ENCODE results near the gene ASB8.
"Not testable (repeated sequence)": the region's sequence is repeated elsewhere in the genome, so short reads cannot be mapped to it uniquely, and the experiment has no call there.

Gene ASB8

DNA sequence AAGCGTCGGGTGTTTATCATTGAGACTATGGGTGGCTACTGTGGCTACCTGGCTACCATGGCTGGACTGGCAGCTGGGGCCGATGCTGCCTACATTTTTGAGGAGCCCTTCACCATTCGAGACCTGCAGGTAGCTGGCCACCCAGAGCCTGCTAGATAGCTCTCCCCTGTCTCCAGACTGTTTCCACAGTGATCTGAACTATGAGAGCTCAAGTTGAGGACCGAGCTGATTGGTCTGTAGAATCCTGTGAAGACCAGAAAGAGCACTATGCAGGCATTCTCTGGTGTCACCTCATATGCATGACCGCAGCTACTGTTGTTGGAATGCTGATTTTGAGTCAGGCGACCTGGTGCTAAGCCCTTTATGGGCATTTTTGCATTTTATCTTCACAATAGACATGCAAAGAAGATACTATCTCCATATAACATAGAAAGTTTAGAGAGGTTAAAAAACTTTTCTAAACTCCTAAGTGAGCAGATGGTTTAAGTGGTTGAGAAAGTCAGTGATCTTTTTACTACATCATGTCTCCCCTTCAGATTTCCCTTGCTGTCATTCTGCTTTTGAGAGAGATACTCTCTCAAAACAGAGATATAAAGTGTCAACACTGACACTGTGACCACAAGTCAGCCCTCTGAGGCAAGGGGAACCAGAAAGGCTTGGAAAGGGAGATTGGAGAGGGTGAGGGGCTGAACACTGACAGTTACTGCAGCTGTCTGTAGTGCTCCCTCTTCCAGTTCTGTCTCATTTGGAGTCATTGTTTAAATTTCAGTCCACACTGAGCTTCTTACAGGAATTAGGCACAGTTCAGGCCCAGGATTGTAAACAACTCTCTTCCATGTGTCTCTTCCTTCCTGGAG, 14.3 kb downstream of the ASB8 start:
- DNase-seq (ENCODE audit: low read depth in 2 of 2): no peak

DNA sequence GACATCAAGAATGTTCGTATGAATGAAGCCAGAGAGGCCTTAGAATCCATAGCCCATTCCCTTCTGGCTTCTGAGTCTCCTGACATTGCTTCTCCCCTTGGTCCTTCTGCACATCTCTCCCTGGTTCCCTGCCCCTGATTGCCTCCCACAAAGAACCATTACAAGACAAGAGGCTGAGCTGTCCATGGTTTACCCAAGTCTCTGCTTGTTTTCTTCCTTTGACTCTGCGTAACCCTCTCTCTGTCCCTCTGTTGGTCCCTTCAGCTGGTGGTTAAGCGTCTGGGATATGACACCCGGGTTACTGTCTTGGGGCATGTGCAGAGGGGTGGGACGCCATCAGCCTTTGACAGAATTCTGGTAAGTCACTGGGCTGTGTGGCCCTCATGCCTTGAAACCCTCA, 22.3 kb downstream of the ASB8 start:
- no peak for DNase-seq (ENCODE audit: low read depth in 2 of 2)

- no peak for DNase-seq (ENCODE audit: low read depth in 2 of 2)
Observed at GRCh38 chr12:48132826-48133225, 24.5 kb downstream of the ASB8 start.

DNA sequence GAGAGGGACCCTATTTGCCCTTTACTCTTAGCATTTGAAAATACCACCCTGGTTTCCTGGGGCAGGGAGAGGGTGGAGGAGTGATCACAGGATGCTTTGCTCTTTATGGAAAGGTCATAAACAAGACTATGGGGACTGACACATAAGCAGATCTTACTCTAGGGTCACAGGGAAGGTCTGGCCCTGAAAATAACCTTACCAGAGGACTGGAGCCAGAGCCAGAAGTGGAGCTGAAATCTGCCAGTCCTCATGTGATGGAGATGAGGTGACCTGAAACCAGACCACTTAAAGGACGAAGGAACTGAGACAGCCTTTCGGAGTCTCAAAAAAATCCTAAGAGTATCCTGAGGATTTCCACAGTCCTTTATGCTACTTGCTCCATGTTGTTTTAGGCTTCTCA, 25.8 kb downstream of the ASB8 start:
- no peak for DNase-seq (ENCODE audit: low read depth in 2 of 2)

DNA sequence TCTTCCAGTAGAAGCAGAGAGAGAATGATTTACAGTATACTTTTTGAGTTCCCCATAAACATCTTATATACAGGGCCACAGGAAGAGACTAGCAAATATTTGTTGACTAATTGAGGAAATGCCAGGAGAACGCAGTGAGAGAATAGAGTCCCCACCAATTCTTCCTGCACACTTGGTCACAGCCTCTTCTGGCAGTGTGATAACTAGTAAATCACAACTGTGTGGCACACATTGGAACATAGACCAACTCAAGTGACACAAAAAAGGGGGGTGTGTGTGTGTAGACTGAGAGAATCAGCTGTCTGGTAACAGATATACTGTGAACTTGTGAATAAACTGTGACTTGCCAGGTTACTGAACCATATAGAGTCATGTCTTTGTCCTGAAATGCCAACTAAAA, 27.9 kb downstream of the ASB8 start:
- no peak for DNase-seq (ENCODE audit: low read depth in 2 of 2)

GRCh38 chr12:48128800-48129199, 28.5 kb downstream of the ASB8 start:
- no peak for DNase-seq (ENCODE audit: low read depth in 2 of 2)

- DNase-seq (ENCODE audit: low read depth in 2 of 2): no peak
Observed at GRCh38 chr12:48126953-48127630, 30.2 kb downstream of the ASB8 start.

DNA sequence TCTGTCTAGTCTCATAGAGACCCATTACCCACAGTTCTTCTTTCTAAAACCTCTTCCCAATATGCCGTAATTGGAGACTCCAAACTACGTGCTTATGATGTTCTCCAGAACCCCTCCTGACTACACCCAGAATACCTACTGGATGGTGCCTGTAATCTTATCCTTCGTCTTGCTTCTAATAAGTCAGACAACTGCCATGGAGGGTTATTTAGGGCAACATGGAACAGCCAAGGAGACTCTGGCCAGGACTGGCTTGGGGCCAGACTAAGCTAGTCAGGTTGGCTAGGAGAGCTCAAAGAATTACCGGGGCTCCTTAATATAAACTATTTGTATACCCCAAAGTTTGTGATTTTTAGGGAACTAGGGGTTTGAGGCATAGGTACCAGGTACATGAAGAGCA, 31.3 kb downstream of the ASB8 start:
- no peak for DNase-seq (ENCODE audit: low read depth in 2 of 2)

GRCh38 chr12:48125542-48125941, 31.8 kb downstream of the ASB8 start:
- not testable (repeated sequence) for DNase-seq (ENCODE audit: low read depth in 2 of 2)

GRCh38 chr12:48123169-48123568, 34.1 kb downstream of the ASB8 start:
- no peak for DNase-seq (ENCODE audit: low read depth in 2 of 2)

- DNase-seq (ENCODE audit: low read depth in 2 of 2): no peak
Observed at GRCh38 chr12:48122065-48122834, 35.1 kb downstream of the ASB8 start.

DNA sequence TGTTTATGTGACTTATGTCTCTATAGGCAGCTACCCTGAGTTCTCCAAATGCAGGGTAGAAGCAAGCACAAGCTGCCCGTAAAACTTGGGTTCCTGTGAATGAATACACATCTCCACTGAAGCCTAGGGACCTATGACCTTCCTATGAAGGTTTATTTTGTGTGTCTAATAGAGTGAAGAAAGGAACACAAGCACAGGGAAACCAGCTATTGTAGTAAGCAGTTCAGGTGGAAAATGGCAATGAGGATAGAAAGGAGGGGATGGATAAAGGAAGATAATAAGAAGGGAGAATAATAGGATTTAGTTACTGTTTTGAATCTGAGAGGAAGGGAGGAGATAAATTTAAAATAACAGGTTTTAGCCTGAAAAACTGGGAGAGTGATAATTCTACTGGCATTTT, 35.8 kb downstream of the ASB8 start:
- no peak for DNase-seq (ENCODE audit: low read depth in 2 of 2)

GRCh38 chr12:48119834-48120195, 37.5 kb downstream of the ASB8 start:
- DNase-seq (ENCODE audit: low read depth in 2 of 2): no peak

DNA sequence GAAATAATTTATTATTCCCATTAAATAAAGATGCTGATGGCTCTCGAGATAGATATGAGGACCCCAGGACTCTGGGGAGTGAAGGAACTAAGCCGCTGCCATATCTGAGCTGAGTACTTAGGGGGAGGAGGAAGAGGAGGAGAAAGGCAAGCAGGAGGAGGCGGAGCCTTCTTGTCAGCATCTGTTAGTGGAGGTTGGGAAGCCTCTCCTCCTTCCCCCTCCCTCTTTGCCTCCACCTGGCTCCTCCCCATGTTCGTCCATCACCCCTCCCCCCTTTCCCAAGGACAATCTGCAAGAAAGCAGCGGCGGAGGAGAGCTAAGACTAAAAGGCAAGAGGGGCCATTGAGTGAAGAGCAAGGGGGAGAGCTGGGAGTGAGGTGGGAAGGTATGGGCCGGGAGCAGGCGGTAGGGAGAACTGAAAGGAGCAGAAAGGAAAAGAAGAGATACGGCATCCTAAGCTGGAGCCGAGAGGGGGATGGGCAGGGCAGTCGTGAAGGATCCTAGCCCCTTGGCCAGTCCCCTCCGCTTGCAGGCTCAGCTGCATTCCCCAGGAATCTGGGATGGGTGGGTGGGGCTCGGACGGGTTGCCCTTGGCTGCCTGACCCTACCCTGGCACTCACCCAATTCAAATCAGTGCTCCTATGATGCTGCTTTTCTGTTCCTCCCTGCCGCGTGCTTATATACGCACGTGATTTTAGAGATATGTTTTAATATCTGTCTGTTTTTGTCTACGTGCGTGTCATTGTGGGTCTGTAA, 38.1 kb downstream of the ASB8 start, which contains the start of gene PFKM:
TSS of gene PFKM (plus strand) at position 287 of the 756 bp plus-strand sequence. CDS start 3,411 bp downstream, outside the sequence.
- DNase-seq (ENCODE audit: low read depth in 2 of 2): peak; percentile 45 to 56

GRCh38 chr12:48118284-48118871, 38.9 kb downstream of the ASB8 start:
- DNase-seq (ENCODE audit: low read depth in 2 of 2): no peak

DNA sequence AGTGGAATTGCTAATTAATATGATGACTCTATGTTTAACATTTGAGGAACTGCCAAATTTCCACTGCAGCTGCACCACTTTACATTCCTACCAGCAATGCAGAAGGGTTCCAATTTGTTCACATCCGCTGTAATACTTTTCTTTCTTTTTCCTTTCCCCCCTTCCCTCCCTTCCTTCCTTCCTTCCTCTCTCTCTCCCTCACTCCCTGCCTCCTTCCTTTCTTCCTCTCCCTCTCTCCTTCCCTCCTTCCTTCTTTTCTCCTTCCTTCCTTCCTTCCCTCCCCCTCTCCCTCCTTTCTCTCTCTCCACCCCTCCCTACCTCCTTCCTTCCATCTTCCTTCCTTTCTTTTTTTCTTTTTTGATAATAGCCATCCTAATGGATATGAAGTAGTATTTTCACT, 41.4 kb downstream of the ASB8 start:
- DNase-seq (ENCODE audit: low read depth in 2 of 2): no peak

GRCh38 chr12:48111312-48111693, 46.0 kb downstream of the ASB8 start:
- DNase-seq (ENCODE audit: low read depth in 2 of 2): not testable (repeated sequence)

DNA sequence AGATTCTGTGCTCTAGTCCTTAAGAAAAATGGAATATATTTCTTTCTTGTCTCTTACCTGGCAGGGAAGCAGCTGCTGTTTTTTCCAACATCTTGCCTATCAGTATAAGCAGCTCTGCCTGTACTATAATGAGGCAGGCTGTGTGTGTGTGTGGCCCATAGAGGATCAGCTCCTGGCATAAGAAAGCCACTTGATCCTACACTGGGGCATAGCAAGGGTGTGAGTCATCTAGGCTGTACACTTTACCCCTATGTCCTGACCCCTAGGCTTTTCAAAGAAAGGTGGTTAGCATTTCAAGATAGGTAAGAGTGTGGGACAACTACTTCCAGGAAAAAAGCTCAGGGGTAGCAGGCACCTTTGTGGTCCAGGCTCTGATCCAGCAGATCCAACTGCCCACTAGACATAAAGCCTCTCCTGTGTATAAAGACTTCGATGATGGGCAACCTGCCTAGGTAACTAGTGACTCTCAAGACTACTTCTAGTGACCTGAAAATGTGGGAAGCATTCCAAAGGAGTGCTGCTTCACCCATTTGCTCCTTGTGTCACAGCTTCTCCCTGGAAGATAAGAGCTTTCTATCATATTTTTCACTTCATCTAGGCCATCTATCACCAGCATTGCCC, 46.5 kb downstream of the ASB8 start:
- DNase-seq (ENCODE audit: low read depth in 2 of 2): no peak

DNA sequence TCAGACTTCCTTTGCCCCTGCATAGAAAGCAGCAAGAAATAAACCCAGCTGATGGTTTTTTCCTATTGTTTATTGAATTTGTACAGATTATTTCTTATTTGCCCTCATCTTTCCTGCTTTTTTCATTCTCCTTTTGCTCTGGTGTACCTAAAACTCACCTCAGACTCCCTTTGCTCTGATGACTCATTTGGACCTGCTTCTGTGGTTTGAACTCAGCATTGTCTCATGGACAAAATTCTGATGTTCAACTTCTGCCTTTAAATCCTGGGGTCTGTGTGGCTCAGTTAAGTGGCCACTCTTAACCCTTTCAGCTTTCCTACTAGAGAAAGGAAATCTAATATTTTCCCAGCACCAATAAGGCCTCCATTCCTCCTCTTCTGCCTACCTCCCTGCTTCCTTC, 47.9 kb downstream of the ASB8 start:
- no peak for DNase-seq (ENCODE audit: low read depth in 2 of 2)

- DNase-seq (ENCODE audit: low read depth in 2 of 2): no peak
Observed at GRCh38 chr12:48106681-48107613, 50.4 kb downstream of the ASB8 start.

All from stimulated activated CD4-positive, alpha-beta T cell treated with anti-CD3 and anti-CD28 coated beads, Interleukin-1b, Interleukin-23, amount 100 ng/mL, for 4 hours (primary cell).